ENCODE results near the gene NRXN3.

GRCh38 chr14:79599239-79599638, 1429.1 kb downstream of the NRXN3 start:
- TF ChIP-seq CTCF (IDR thresholded peaks at IDR 0.05) = no peak
- TF ChIP-seq POLR2A (IDR thresholded peaks at IDR 0.05) = no peak
